Aorta (tissue), 5 donors: ENCODE data around the gene ENOX1. TPM values are rescaled to one million over a fixed set of nuclear protein-coding genes. Genes with fewer than 3 reads are reported as not detected.

ENCODE experiments used
- ATAC-seq: fragments of 200-7000 bp; cut with Tn5 transposase; one replicate; pipeline ENCODE4 v1.9.1; 2022; ENCODE audit warnings: moderate library complexity; ENCODE audit not compliant: low FRiP score
- DNase-seq, 2 donors: peaks; one replicate each; pipeline ENCODE4 v3.0.0-alpha.2; 2020
- H3K27ac ChIP-seq, 2 donors: one replicate each; pipeline ENCODE4 v1.5.1; 2013; ENCODE audit warnings: low read length in 2 of 2, mild to moderate bottlenecking in 2 of 2, moderate library complexity in 2 of 2, control low read depth in 1 of 2, inconsistent platforms in 1 of 2, low read depth in 1 of 2
- H3K27me3 ChIP-seq, 2 donors: one replicate each; pipeline ENCODE4 v1.6.1; 2013; ENCODE audit warnings: control low read depth in 1 of 2, low read length in 1 of 2, mild to moderate bottlenecking in 1 of 2, moderate library complexity in 1 of 2; ENCODE audit not compliant: insufficient read depth in 2 of 2, control insufficient read depth in 1 of 2
- H3K36me3 ChIP-seq, 2 donors: one replicate each; pipeline ENCODE4 v1.6.1; 2013; ENCODE audit warnings: control low read depth in 1 of 2, low read length in 1 of 2, mild to moderate bottlenecking in 1 of 2; ENCODE audit not compliant: insufficient read depth in 2 of 2, control insufficient read depth in 1 of 2
- H3K4me1 ChIP-seq, 2 donors: one replicate each; pipeline ENCODE4 v1.6.1; 2013; ENCODE audit warnings: low read length in 2 of 2, control low read depth in 1 of 2, mild to moderate bottlenecking in 1 of 2, moderate library complexity in 1 of 2; ENCODE audit not compliant: insufficient read depth in 2 of 2, control insufficient read depth in 1 of 2
- H3K4me3 ChIP-seq, 2 donors: one replicate each; pipeline ENCODE4 v1.5.1; 2013; ENCODE audit warnings: low read length in 2 of 2, control low read depth in 1 of 2, mild to moderate bottlenecking in 1 of 2
- H3K9me3 ChIP-seq: one replicate; pipeline ENCODE4 v1.6.1; 2013; ENCODE audit warnings: mild to moderate bottlenecking, low read length; ENCODE audit not compliant: control insufficient read depth
- WGBS, 2 donors: extraction: QIAGEN DNeasy Blood & Tissue Kit; methylation state at CpG; one replicate each; pipeline ENCODE4 v1.1.7; 2013; 5-methylcytosine and 5-hydroxymethylcytosine counted together
- intact Hi-C, 2 donors: fragments of 100-400 bp; cut with DNase I; formaldehyde crosslinking; loops; one replicate each; pipeline versions ENCODE4 v1.14.2 to v1.15.0; 2022
- polyA plus RNA-seq, 2 donors: library from polyadenylated mRNA; stranded (reverse); fragments of 200-250 nt; gene quantifications; one replicate each; pipeline ENCODE4 v1.2.3, GENCODE V29; 2013
- total RNA-seq, 2 donors: library from RNA; stranded (reverse); fragmentation: NEBNext Ultra II Directional; extraction: Animal tissue kit (Norgen Biotek cat#: 25700); gene quantifications; one replicate each; pipeline ENCODE4 v1.2.1, GENCODE V29; 2021
- donor health status: healthy with polysubstance abuse.
- donor health status: Bipolar disorder and iron deficiency.
- donor health status: DM: no; HTN: no; CAD: no.
- donor health status: DM: no; HTN: no; CAD: no.
- donor health status: DM: yes; HTN: yes; CAD: no.

The ENOX1 gene
- total and polyA plus RNA-seq, 4 donors, result 0.15 to 2.2 (median 1.4) TPM; not detected in 1

GRCh38 chr13:43663474-43664090 is 123.2 kb downstream of the ENOX1 start:
- ATAC-seq (no peak), DNase-seq (no peak)
- WGBS, 2 donors, result 17 to 22% methylated on average over 3 of the region's 3 CpGs
- H3K36me3 ChIP-seq, result no peaks in the 10 kb centered on the region
- H3K27ac ChIP-seq, result no peak overlapping the region
- intact Hi-C loops, result no loop called here
- no peaks in the 10 kb centered on the region for H3K27me3 ChIP-seq
- peaks cover 2 to 3% of the 10 kb centered on the region in 2 donors for H3K4me1 ChIP-seq
- no peak overlapping the region for H3K4me3 ChIP-seq
- H3K9me3 ChIP-seq, result no peaks in the 10 kb centered on the region

- Histone ChIP-seq H3K4me1 (peaks cover 2 to 3% of the 10 kb centered on the region in 2 donors), H3K36me3 (no peaks in the 10 kb centered on the region), H3K4me3 (no peak overlapping the region), H3K27me3 (no peaks in the 10 kb centered on the region), H3K9me3 (no peaks in the 10 kb centered on the region), H3K27ac (no peak overlapping the region)
- no peak for DNase-seq
- no peak for ATAC-seq
- intact Hi-C loops, result no loop called here
Observed at GRCh38 chr13:43662976-43663375, 123.8 kb downstream of the ENOX1 start.

GRCh38 chr13:43661161-43661830 is 125.5 kb downstream of the ENOX1 start:
- Histone ChIP-seq H3K4me1 (peaks cover 2 to 3% of the 10 kb centered on the region in 2 donors), H3K4me3 (no peak overlapping the region), H3K9me3 (no peaks in the 10 kb centered on the region), H3K36me3 (no peaks in the 10 kb centered on the region), H3K27ac (no peak overlapping the region), H3K27me3 (no peaks in the 10 kb centered on the region)
- no peak for DNase-seq
- no peak for ATAC-seq
- WGBS, 2 donors, result 78 to 80% methylated on average over 6 of the region's 6 CpGs
- intact Hi-C loops, result no loop called here

- ATAC-seq (no peak), DNase-seq (no peak)
- Histone ChIP-seq H3K4me3 (no peak overlapping the region), H3K9me3 (no peaks in the 10 kb centered on the region), H3K4me1 (no peaks in the 10 kb centered on the region), H3K27ac (no peak overlapping the region), H3K27me3 (no peaks in the 10 kb centered on the region), H3K36me3 (no peaks in the 10 kb centered on the region)
- intact Hi-C loops, result no loop called here
- WGBS, 2 donors, result 68 to 77% methylated on average over 3 of the region's 3 CpGs
Observed at GRCh38 chr13:43657485-43657884, 129.3 kb downstream of the ENOX1 start.

GRCh38 chr13:43653980-43654379 is 132.8 kb downstream of the ENOX1 start:
- H3K4me1 ChIP-seq, result no peaks in the 10 kb centered on the region
- H3K27me3 ChIP-seq, result no peaks in the 10 kb centered on the region
- no peak for DNase-seq
- no peak overlapping the region for H3K4me3 ChIP-seq
- H3K9me3 ChIP-seq, result no peaks in the 10 kb centered on the region
- intact Hi-C loops, result no loop called here
- no peak for ATAC-seq
- H3K36me3 ChIP-seq, result no peaks in the 10 kb centered on the region
- WGBS, 2 donors, result 98 to 100% methylated on average over 1 of the region's 1 CpG
- no peak overlapping the region for H3K27ac ChIP-seq

- WGBS, 2 donors, result 98 to 100% methylated on average over 1 of the region's 1 CpG
- Histone ChIP-seq H3K27ac (no peak overlapping the region), H3K36me3 (no peaks in the 10 kb centered on the region), H3K4me3 (no peak overlapping the region), H3K27me3 (no peaks in the 10 kb centered on the region), H3K4me1 (no peaks in the 10 kb centered on the region), H3K9me3 (no peaks in the 10 kb centered on the region)
- intact Hi-C loops, result no loop called here
- DNase-seq (no peak), ATAC-seq (no peak)
Observed at GRCh38 chr13:43653395-43653794, 133.4 kb downstream of the ENOX1 start.

- Histone ChIP-seq H3K4me1 (no peaks in the 10 kb centered on the region), H3K9me3 (no peaks in the 10 kb centered on the region), H3K4me3 (no peak overlapping the region), H3K36me3 (no peaks in the 10 kb centered on the region), H3K27me3 (no peaks in the 10 kb centered on the region), H3K27ac (no peak overlapping the region)
- intact Hi-C loops, result no loop called here
- ATAC-seq (no peak), DNase-seq (no peak)
- 94 to 96% methylated on average over 3 of the region's 3 CpGs for WGBS, 2 donors
Observed at GRCh38 chr13:43652760-43653159, 134.0 kb downstream of the ENOX1 start.

GRCh38 chr13:43650882-43651281 is 135.9 kb downstream of the ENOX1 start:
- WGBS, 2 donors, result 96 to 98% methylated on average over 4 of the region's 4 CpGs
- H3K36me3 ChIP-seq, result no peaks in the 10 kb centered on the region
- intact Hi-C loops, result no loop called here
- H3K27ac ChIP-seq, result no peak overlapping the region
- H3K27me3 ChIP-seq, result no peaks in the 10 kb centered on the region
- ATAC-seq (no peak), DNase-seq (no peak)
- no peaks in the 10 kb centered on the region for H3K4me1 ChIP-seq
- no peak overlapping the region for H3K4me3 ChIP-seq
- no peaks in the 10 kb centered on the region for H3K9me3 ChIP-seq

- WGBS, 2 donors, result 80 to 83% methylated on average over 5 of the region's 5 CpGs
- DNase-seq, result no peak
- no peaks in the 10 kb centered on the region for H3K4me1 ChIP-seq
- no peak for ATAC-seq
- H3K9me3 ChIP-seq, result no peaks in the 10 kb centered on the region
- intact Hi-C loops, result no loop called here
- no peak overlapping the region for H3K4me3 ChIP-seq
- no peaks in the 10 kb centered on the region for H3K36me3 ChIP-seq
- H3K27ac ChIP-seq, result no peak overlapping the region
- no peaks in the 10 kb centered on the region for H3K27me3 ChIP-seq
Observed at GRCh38 chr13:43648733-43649132, 138.0 kb downstream of the ENOX1 start.
